ENCODE measurements around the gene RNASE11. TPM values are rescaled to one million over a fixed set of nuclear protein-coding genes. Genes with fewer than 3 reads are reported as not detected.

RNASE11 gene
- total RNA-seq, 6 experiments from 2014 or later, result not detected

DNA sequence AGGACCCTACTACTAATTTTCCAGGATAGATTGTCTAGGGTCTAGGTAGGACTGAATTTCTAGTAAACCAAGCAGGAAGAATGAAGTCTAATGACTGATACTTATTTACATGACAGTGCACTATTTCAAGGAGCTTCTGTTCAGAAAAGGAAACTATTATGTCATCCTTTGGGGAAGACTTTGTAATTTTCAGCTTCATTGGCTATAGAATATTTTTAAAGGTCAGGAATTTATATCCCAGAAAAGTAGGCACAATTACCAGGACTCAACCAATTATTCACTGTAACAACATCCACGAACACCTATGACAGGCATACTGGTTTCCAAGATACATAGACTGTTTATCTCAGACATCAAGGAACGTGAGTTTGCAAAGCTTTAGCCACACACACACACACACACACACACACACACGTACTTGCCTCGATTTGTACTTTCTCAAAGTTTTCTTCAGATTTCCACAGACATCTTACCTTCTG lies 30.5 kb upstream of the RNASE11 start:
- 44% methylated on average over 4 of the region's 4 CpGs for WGBS (ENCODE audit: insufficient coverage, low coverage, low lambda C conversion rate, missing lambda C conversion rate)
- Histone ChIP-seq H3K36me3 (no peaks in the 10 kb centered on the region), H3K27me3 (no peaks in the 10 kb centered on the region), H3K4me1 (peaks cover 0 to 6% (median 0%) of the 10 kb centered on the region in 4 donors), H3K9me3 (no peaks in the 10 kb centered on the region), H3K27ac (no peak overlapping the region), H3K4me3 (no peak overlapping the region)
- TF ChIP-seq, protein P1, sequence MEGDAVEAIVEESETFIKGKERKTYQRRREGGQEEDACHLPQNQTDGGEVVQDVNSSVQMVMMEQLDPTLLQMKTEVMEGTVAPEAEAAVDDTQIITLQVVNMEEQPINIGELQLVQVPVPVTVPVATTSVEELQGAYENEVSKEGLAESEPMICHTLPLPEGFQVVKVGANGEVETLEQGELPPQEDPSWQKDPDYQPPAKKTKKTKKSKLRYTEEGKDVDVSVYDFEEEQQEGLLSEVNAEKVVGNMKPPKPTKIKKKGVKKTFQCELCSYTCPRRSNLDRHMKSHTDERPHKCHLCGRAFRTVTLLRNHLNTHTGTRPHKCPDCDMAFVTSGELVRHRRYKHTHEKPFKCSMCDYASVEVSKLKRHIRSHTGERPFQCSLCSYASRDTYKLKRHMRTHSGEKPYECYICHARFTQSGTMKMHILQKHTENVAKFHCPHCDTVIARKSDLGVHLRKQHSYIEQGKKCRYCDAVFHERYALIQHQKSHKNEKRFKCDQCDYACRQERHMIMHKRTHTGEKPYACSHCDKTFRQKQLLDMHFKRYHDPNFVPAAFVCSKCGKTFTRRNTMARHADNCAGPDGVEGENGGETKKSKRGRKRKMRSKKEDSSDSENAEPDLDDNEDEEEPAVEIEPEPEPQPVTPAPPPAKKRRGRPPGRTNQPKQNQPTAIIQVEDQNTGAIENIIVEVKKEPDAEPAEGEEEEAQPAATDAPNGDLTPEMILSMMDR (IDR thresholded peaks at IDR 0.05), result no peak
- TF ChIP-seq POLR2A (IDR thresholded peaks at IDR 0.05), result no peak
- intact Hi-C loops (cut with DNase I), result loop anchor here in 1 of 2 donors (10.0 kb wide), 1 partner anchor 66 kb away; the partner anchor contains the start of genes ANG and RNASE4
- no peak for DNase-seq
- ATAC-seq, result no peak

DNA sequence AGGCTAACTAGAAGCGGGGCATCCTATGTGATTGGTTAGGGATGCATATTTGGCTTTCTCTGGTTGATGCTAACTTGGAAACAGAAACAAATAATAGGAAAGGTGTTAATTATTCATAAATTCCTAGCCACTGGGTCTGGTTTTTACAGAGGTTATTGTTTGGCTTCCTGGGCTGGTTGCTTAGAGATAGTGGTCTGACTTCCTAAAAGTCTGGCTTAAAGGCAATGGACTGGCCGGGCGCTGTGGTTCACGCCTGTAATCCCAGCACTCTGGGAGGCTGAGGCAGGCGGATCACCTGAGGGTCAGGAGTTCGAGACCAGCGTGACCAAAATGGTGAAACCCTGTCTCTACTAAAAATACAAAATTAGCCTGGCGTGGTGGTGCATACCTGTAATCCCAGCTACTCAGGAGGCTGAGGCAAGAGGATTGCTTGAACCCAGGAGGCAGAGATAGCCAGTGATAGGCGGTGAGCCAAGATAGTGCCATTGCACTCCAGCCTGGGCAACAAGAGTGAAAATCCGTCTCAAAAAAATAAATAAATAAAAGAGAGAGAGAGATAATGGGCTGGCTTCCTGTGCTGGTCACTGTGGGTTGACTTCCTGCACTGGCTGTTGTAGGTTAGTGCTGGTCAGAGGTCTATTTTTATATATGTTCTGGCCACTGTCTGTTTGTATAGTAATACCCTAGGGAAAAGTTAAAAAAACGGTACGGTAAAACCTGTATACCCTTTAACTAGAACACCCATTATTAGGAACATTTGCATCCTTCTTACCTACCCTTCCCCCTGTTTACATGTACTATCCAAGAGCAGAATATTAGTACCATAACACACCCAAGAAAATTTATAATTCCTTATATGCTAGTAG lies 29.6 kb upstream of the RNASE11 start:
- TF ChIP-seq, protein P1 (IDR thresholded peaks at IDR 0.05), result no peak
- no peak for TF ChIP-seq POLR2A (IDR thresholded peaks at IDR 0.05)
- no peak for DNase-seq
- Histone ChIP-seq H3K36me3 (no peaks in the 10 kb centered on the region), H3K4me1 (peaks cover 0 to 11% (median 0%) of the 10 kb centered on the region in 4 donors), H3K9me3 (no peaks in the 10 kb centered on the region), H3K27ac (no peak overlapping the region), H3K4me3 (no peak overlapping the region), H3K27me3 (no peaks in the 10 kb centered on the region)
- WGBS (ENCODE audit: insufficient coverage, low coverage, low lambda C conversion rate, missing lambda C conversion rate), result 71% methylated on average over 12 of the region's 12 CpGs
- no peak for ATAC-seq
- intact Hi-C loops (cut with DNase I), result loop anchor here in 1 of 2 donors (10.0 kb wide), 1 partner anchor 67 kb away; the partner anchor contains the start of genes ANG and RNASE4

DNA sequence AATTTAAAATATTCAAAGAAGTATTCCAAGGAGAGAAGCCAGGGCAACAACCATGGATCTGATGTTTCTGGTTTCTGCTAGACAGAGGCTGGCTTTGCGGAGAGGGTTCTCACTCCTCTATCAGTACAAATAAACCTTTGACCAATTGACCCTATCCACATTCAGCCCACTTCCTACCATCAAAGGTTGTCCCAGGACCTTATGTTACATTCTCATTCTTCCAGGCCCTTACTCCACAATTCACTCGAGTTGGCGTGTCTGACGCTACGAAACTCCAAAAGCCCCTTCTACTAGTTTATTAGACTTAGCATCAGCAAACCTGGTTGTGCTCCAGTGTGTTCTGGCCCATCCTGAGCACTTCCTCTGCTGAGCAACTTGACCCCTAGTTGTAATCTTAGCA lies 28.2 kb upstream of the RNASE11 start:
- TF ChIP-seq, protein P1 (IDR thresholded peaks at IDR 0.05), result no peak
- no peak for TF ChIP-seq POLR2A (IDR thresholded peaks at IDR 0.05)
- intact Hi-C loops (cut with DNase I), result loop anchor here in 1 of 2 donors (10.0 kb wide), 1 partner anchor 69 kb away; the partner anchor contains the start of genes ANG and RNASE4
- Histone ChIP-seq H3K36me3 (no peaks in the 10 kb centered on the region), H3K4me3 (no peak overlapping the region), H3K27ac (no peak overlapping the region), H3K4me1 (peaks cover 0 to 11% (median 0%) of the 10 kb centered on the region in 4 donors), H3K27me3 (no peaks in the 10 kb centered on the region), H3K9me3 (no peaks in the 10 kb centered on the region)
- DNase-seq, result no peak
- 74% methylated on average over 5 of the region's 5 CpGs for WGBS (ENCODE audit: insufficient coverage, low coverage, low lambda C conversion rate, missing lambda C conversion rate)
- ATAC-seq, result no peak

DNA sequence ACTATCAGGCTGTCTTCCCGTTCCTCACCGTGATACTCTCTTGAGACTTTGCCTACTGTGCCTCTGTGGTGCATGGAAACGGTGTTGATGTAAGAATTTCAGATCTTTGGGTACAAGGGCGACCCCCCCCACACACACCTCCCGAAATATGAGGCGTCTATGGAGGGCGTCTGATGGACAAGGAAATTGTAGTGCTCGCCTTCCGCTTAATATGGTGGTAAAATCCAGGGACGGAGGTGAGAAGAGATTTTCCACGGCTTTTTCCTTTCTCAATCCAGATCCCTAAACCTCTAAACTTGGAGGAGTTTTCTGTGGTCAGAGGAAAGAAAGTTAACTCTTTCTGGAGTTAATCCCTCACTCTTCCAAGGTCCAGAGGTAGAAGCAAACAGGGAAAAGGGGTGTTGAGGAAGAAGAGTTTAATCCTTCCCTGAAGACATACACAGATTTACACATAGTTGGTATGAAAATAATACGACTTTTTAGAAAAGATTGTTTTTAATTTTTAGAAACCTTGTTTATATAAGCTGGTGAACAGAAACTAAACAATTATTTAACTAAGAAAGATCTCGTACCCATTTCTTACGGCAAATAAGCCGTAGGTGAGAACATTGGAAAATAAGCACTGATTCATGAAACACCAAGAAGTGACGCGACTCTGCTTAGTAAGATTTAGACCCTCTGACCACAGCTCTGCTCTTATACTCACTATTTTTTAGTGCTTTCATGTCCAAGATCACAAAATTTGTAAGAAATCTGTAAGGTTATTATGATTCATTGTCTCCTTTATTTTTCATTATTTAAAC lies 26.4 kb upstream of the RNASE11 start:
- TF ChIP-seq, protein P1 (IDR thresholded peaks at IDR 0.05), result no peak
- no peak for TF ChIP-seq POLR2A (IDR thresholded peaks at IDR 0.05)
- H3K27ac ChIP-seq, result peak overlapping the region in 1 of 3 donors; percentile 11
- no peaks in the 10 kb centered on the region for H3K36me3 ChIP-seq
- DNase-seq (no peak), ATAC-seq (no peak)
- H3K27me3 ChIP-seq, result no peaks in the 10 kb centered on the region
- H3K4me1 ChIP-seq, result peaks cover 0 to 11% (median 0%) of the 10 kb centered on the region in 4 donors
- 31% methylated on average over 17 of the region's 17 CpGs for WGBS (ENCODE audit: insufficient coverage, low coverage, low lambda C conversion rate, missing lambda C conversion rate)
- intact Hi-C loops (cut with DNase I), result loop anchor here in 1 of 2 donors (10.0 kb wide), 1 partner anchor 71 kb away; the partner anchor contains the start of genes ANG and RNASE4
- H3K4me3 ChIP-seq, result peak overlapping the region; percentile 14 to 36 (median 29)
- H3K9me3 ChIP-seq, result no peaks in the 10 kb centered on the region
